Esophagus squamous epithelium (tissue), 5 donors: ENCODE measurements around the gene KCNK10. TPM values are rescaled to one million over a fixed set of nuclear protein-coding genes. Genes with fewer than 3 reads are reported as not detected.
A peak's percentile ranks its signal among the peaks of the same experiment; 100 is the strongest.

ENCODE experiments used
- DNase-seq: peaks from one replicate; lab custom pipeline; 2025; lab: John Stamatoyannopoulos, UW
- H3K27ac ChIP-seq, 4 donors: fragments of 200-600 bp; sonication (generic); one replicate each; pipeline ENCODE4 v1.5.1; 2016 to 2019; ENCODE audit warnings: mild to moderate bottlenecking in 1 of 4
- H3K27me3 ChIP-seq, 4 donors: fragments of 200-600 bp; sonication (generic); 1 replicate in 3 of 4; 2 replicates in 1 of 4; pipeline versions ENCODE4 v1.5.1 to v1.6.0; 2017 to 2021; ENCODE audit warnings: antibody characterized with exemption in 1 of 4
- H3K36me3 ChIP-seq, 3 donors: fragments of 200-600 bp; sonication (generic); one replicate each; pipeline ENCODE4 v1.5.1; 2016 to 2019
- H3K4me1 ChIP-seq, 3 donors: fragments of 200-600 bp; sonication (generic); one replicate each; pipeline ENCODE4 v1.5.1; 2017 to 2019
- H3K4me3 ChIP-seq, 4 donors: fragments of 200-600 bp; sonication (generic); 1 replicate in 3 of 4; 2 replicates in 1 of 4; pipeline ENCODE4 v1.5.1; 2016 to 2019; ENCODE audit warnings: mild to moderate bottlenecking in 2 of 4, moderate library complexity in 1 of 4
- H3K9me3 ChIP-seq, 3 donors: fragments of 200-600 bp; sonication (generic); one replicate each; pipeline ENCODE4 v1.5.1; 2016 to 2019
- CTCF ChIP-seq, 6 experiments: fragments of 450-650 bp in 4 of 6; fragments of 200-600 bp in 2 of 6; sonication (generic) in 2 of 6; IDR thresholded peaks; one replicate each; pipeline ENCODE4 v1.5.1; 2016 to 2019; ENCODE audit warnings: antibody characterized with exemption in 6 of 6, mild to moderate bottlenecking in 4 of 6, moderate library complexity in 4 of 6
- POLR2A ChIP-seq, 4 donors: fragments of 450-650 bp; IDR thresholded peaks; one replicate each; pipeline ENCODE4 v1.6.1; 2017; ENCODE audit warnings: antibody characterized with exemption in 4 of 4, mild to moderate bottlenecking in 4 of 4, moderate library complexity in 3 of 4
- WGBS, 2 donors: methylation state at CpG; one replicate each; pipeline ENCODE4 v1.1.5; 2018; 5-methylcytosine and 5-hydroxymethylcytosine counted together
- intact Hi-C: fragments of 100-400 bp; cut with DNase I; formaldehyde crosslinking; loops from one replicate; pipeline ENCODE4 v1.15.0; 2022
- total RNA-seq, 4 donors: library from RNA; depleted of rRNA; stranded (reverse); fragments of >200 nt; gene quantifications; one replicate each; pipeline ENCODE4 v1.1.0, GENCODE V29; 2016
- donor health status: DM: yes; HTN: yes; CAD: no.

KCNK10 gene
- total RNA-seq, 4 donors from 2014 or later = 0.57 to 4.7 (median 1.5) TPM

- peak overlapping the region in 3 of 4 donors; percentile 2 to 46 (median 26) for H3K4me3 ChIP-seq
- WGBS, 2 donors = 2% methylated on average over 26 of the region's 37 CpGs; no CpG with 5 or more reads in 1 of the 2 donors
- DNase-seq = no peak
- TF ChIP-seq CTCF (IDR thresholded peaks at IDR 0.05) = no peak
- H3K27me3 ChIP-seq = peaks cover 4 to 100% (median 17%) of the 10 kb centered on the region in 4 donors
- intact Hi-C loops = no loop called here
- peaks cover 4 to 43% (median 12%) of the 10 kb centered on the region in 3 donors for H3K4me1 ChIP-seq
- H3K9me3 ChIP-seq = no peaks in the 10 kb centered on the region
- H3K27ac ChIP-seq = no peak overlapping the region
- no peaks in the 10 kb centered on the region for H3K36me3 ChIP-seq
Measured at GRCh38 chr14:88326352-88327103, 3.5 kb upstream of the KCNK10 start.

- Histone ChIP-seq H3K27me3 (peaks cover 4 to 100% (median 17%) of the 10 kb centered on the region in 4 donors), H3K4me3 (peak overlapping the region in 1 of 4 donors; percentile 2), H3K27ac (no peak overlapping the region), H3K9me3 (no peaks in the 10 kb centered on the region), H3K36me3 (no peaks in the 10 kb centered on the region), H3K4me1 (peaks cover 4 to 46% (median 12%) of the 10 kb centered on the region in 3 donors)
- no peak for TF ChIP-seq POLR2A (IDR thresholded peaks at IDR 0.05)
- TF ChIP-seq CTCF (IDR thresholded peaks at IDR 0.05) = no peak
- intact Hi-C loops = no loop called here
- 4 to 23% methylated on average over 2 to 4 of the region's 5 CpGs for WGBS, 2 donors
- no peak for DNase-seq
Measured at GRCh38 chr14:88325883-88326282, 2.8 kb upstream of the KCNK10 start.

GRCh38 chr14:88324930-88325329 lies 1.9 kb upstream of the KCNK10 start:
- peaks cover 4 to 46% (median 12%) of the 10 kb centered on the region in 3 donors for H3K4me1 ChIP-seq
- 75 to 78% methylated on average over 5 to 6 of the region's 6 CpGs for WGBS, 2 donors
- no peaks in the 10 kb centered on the region for H3K36me3 ChIP-seq
- H3K9me3 ChIP-seq = no peaks in the 10 kb centered on the region
- DNase-seq = no peak
- peaks cover 4 to 100% (median 19%) of the 10 kb centered on the region in 4 donors for H3K27me3 ChIP-seq
- no peak for TF ChIP-seq POLR2A (IDR thresholded peaks at IDR 0.05)
- no peak for TF ChIP-seq CTCF (IDR thresholded peaks at IDR 0.05)
- H3K4me3 ChIP-seq = no peak overlapping the region
- intact Hi-C loops = no loop called here
- H3K27ac ChIP-seq = no peak overlapping the region

- no peak overlapping the region for H3K4me3 ChIP-seq
- H3K36me3 ChIP-seq = no peaks in the 10 kb centered on the region
- H3K9me3 ChIP-seq = no peaks in the 10 kb centered on the region
- no peak for DNase-seq
- H3K4me1 ChIP-seq = peaks cover 4 to 46% (median 12%) of the 10 kb centered on the region in 3 donors
- intact Hi-C loops = no loop called here
- H3K27ac ChIP-seq = no peak overlapping the region
- TF ChIP-seq POLR2A (IDR thresholded peaks at IDR 0.05) = no peak
- H3K27me3 ChIP-seq = peaks cover 4 to 100% (median 19%) of the 10 kb centered on the region in 4 donors
- 48 to 73% methylated on average over 2 of the region's 4 CpGs for WGBS, 2 donors
Measured at GRCh38 chr14:88324491-88324890, 1.4 kb upstream of the KCNK10 start.

- intact Hi-C loops = no loop called here
- peak overlapping the region; percentile 33 to 63 (median 42) for H3K4me3 ChIP-seq
- no peak overlapping the region for H3K27ac ChIP-seq
- DNase-seq = no peak
- no peaks in the 10 kb centered on the region for H3K36me3 ChIP-seq
- no peaks in the 10 kb centered on the region for H3K9me3 ChIP-seq
- peaks cover 4 to 46% (median 12%) of the 10 kb centered on the region in 3 donors for H3K4me1 ChIP-seq
- no peak for TF ChIP-seq CTCF (IDR thresholded peaks at IDR 0.05)
- TF ChIP-seq POLR2A (IDR thresholded peaks at IDR 0.05) = no peak
- WGBS, 2 donors = 0 to 1% methylated on average over 14 to 36 of the region's 69 CpGs
- peaks cover 0 to 100% (median 19%) of the 10 kb centered on the region in 4 donors for H3K27me3 ChIP-seq
Measured at GRCh38 chr14:88323523-88324199, 592 bp upstream of the KCNK10 start.
